GM12878 (cell line): Measurements from ENCODE around the gene SLITRK3. TPM values are rescaled to one million over a fixed set of nuclear protein-coding genes. Genes with fewer than 3 reads are reported as not detected.
A peak's percentile ranks its signal among the peaks of the same experiment; 100 is the strongest.

Experiments
- ATAC-seq: fragments of 200-7000 bp; cut with Tn5 transposase; 3 replicates; pipeline ENCODE4 v1.9.1; 2020; ENCODE audit warnings: mild to moderate bottlenecking, moderate library complexity
- BruUV-seq: library from RNA; stranded (reverse); fragments of 400-500 nt; replicated peaks from 2 replicates; lab custom pipeline; 2021; lab: Mats Ljungman, UMichigan
- CTCF ChIA-PET: fragments of 300-600 bp; sonication (Branson Sonifier 250); formaldehyde crosslinking; extraction: SDS; loops from one replicate; lab custom pipeline; 2021; ENCODE audit warnings: inconsistent platforms; lab: Yijun Ruan, JAX
- POLR2A ChIA-PET: fragments of 350-600 bp; formaldehyde crosslinking; extraction: SDS; loops from one replicate; lab custom pipeline; 2021; ENCODE audit warnings: inconsistent platforms; lab: Charles Lee
- RAD21 ChIA-PET: fragments of 300-600 bp; sonication (Branson Sonifier 250); formaldehyde crosslinking; loops from one replicate; lab custom pipeline; 2023; ENCODE audit warnings: antibody characterized with exemption; ENCODE audit not compliant: unreplicated experiment; lab: Charles Lee
- SMC1A ChIA-PET: fragments of 300-600 bp; sonication (Branson Sonifier 250); formaldehyde crosslinking; loops from one replicate; lab custom pipeline; 2023; ENCODE audit not compliant: unreplicated experiment, uncharacterized antibody; lab: Charles Lee
- DNase-seq: peaks from one replicate; pipeline ENCODE4 v3.0.0-alpha.2; 2011; ENCODE audit warnings: low read depth, low spot score
- FAIRE-seq: peaks from 3 replicates; lab custom pipeline; 2011; peaks lifted over from hg19 to GRCh38; lab: Jason Lieb, UNC
- H2AFZ ChIP-seq: 2 replicates; pipeline ENCODE4 v1.6.0; 2011; ENCODE audit warnings: low read depth, low read length, control low read depth; ENCODE audit not compliant: control insufficient read depth
- H3K27ac ChIP-seq: 2 replicates; pipeline ENCODE4 v1.5.1; 2011; ENCODE audit warnings: control low read depth; ENCODE audit not compliant: control insufficient read depth, insufficient read depth
- H3K27me3 ChIP-seq, 2 experiments: replicated peaks in 1 of 2; 2 replicates each; pipeline versions ENCODE4 v1.6.0 to v1.6.1; 2011; ENCODE audit warnings: low read length in 1 of 2; ENCODE audit not compliant: control insufficient read depth in 2 of 2, insufficient read depth in 2 of 2
- H3K36me3 ChIP-seq, 2 experiments: 2 replicates each; pipeline ENCODE4 v1.5.1; 2011; ENCODE audit warnings: low read length in 1 of 2; ENCODE audit not compliant: control insufficient read depth in 2 of 2, insufficient read depth in 2 of 2
- H3K4me1 ChIP-seq: 2 replicates; pipeline ENCODE4 v1.6.1; 2011; ENCODE audit warnings: mild to moderate bottlenecking, low read length, moderate library complexity, mixed read lengths; ENCODE audit not compliant: control insufficient read depth, insufficient read depth
- H3K4me2 ChIP-seq: 2 replicates; pipeline ENCODE4 v1.6.0; 2011; ENCODE audit warnings: control low read depth; ENCODE audit not compliant: control insufficient read depth, insufficient read depth
- H3K4me3 ChIP-seq: fragments of 200-600 bp; sonication (generic); 2 replicates; pipeline ENCODE4 v1.5.1; 2016
- H3K79me2 ChIP-seq: 2 replicates; pipeline ENCODE4 v1.6.0; 2011; ENCODE audit warnings: low read length; ENCODE audit not compliant: control insufficient read depth, insufficient read depth
- H3K9ac ChIP-seq: 2 replicates; pipeline ENCODE4 v1.8.0; 2011; ENCODE audit warnings: low read length, control low read depth, mixed read lengths; ENCODE audit not compliant: control insufficient read depth, insufficient read depth
- H3K9me3 ChIP-seq: replicated peaks from 3 replicates; pipeline ENCODE4 v1.5.1; 2011; ENCODE audit warnings: mild to moderate bottlenecking, low read length; ENCODE audit not compliant: control insufficient read depth, insufficient read depth
- H4K20me1 ChIP-seq: 2 replicates; pipeline ENCODE4 v1.6.0; 2011; ENCODE audit not compliant: control insufficient read depth, insufficient read depth
- BMI1 ChIP-seq: fragments of 450-650 bp; IDR thresholded peaks from 2 replicates; pipeline ENCODE4 v1.6.1; 2016; ENCODE audit warnings: mild to moderate bottlenecking, moderate library complexity, borderline replicate concordance
- CREM ChIP-seq: IDR thresholded peaks from 2 replicates; pipeline ENCODE4 v1.6.1; 2014; ENCODE audit warnings: antibody characterized with exemption, low read depth
- DPF2 ChIP-seq: fragments of 450-650 bp; IDR thresholded peaks from 2 replicates; pipeline ENCODE4 v1.6.1; 2017; ENCODE audit warnings: mild to moderate bottlenecking
- ELK1 ChIP-seq: IDR thresholded peaks from 2 replicates; pipeline ENCODE4 v1.6.1; 2012; ENCODE audit warnings: low read depth, low read length, improper control_type of control experiment
- EP300 ChIP-seq, 2 experiments: fragments of 150-350 bp in 1 of 2; IDR thresholded peaks; 2 replicates each; pipeline ENCODE4 v1.6.1; 2011 to 2012; ENCODE audit warnings: low read depth in 2 of 2, low read length in 2 of 2, borderline replicate concordance in 1 of 2, improper control_type of control experiment in 1 of 2, inconsistent platforms in 1 of 2; ENCODE audit not compliant: control insufficient read depth in 1 of 2
- GABPA ChIP-seq: IDR thresholded peaks from 2 replicates; pipeline ENCODE4 v1.6.1; 2014; ENCODE audit warnings: antibody characterized with exemption, low read depth, mild to moderate bottlenecking, inconsistent platforms
- HCFC1 ChIP-seq: fragments of 150-350 bp; IDR thresholded peaks from 2 replicates; pipeline ENCODE4 v1.6.1; 2014; ENCODE audit warnings: low read length
- HDGF ChIP-seq: fragments of 450-650 bp; IDR thresholded peaks from 2 replicates; pipeline ENCODE4 v1.6.1; 2016; ENCODE audit warnings: antibody characterized with exemption
- JUNB ChIP-seq: IDR thresholded peaks from 2 replicates; pipeline ENCODE4 v1.6.1; 2016; ENCODE audit warnings: antibody characterized with exemption, mild to moderate bottlenecking
- KAT2A ChIP-seq: conservative IDR thresholded peaks from 2 replicates; pipeline ENCODE4 v1.6.1; 2011; ENCODE audit warnings: low read depth, low read length; ENCODE audit not compliant: control insufficient read depth
- MEF2A ChIP-seq: IDR thresholded peaks from 2 replicates; pipeline ENCODE4 v1.6.1; 2011; ENCODE audit warnings: low read depth, mild to moderate bottlenecking, low read length, moderate library complexity; ENCODE audit not compliant: insufficient read depth
- NFYA ChIP-seq: IDR thresholded peaks from 2 replicates; pipeline ENCODE4 v1.6.1; 2011; ENCODE audit warnings: low read depth, mild to moderate bottlenecking, low read length, improper control_type of control experiment, borderline replicate concordance
- NRF1 ChIP-seq: conservative IDR thresholded peaks from 2 replicates; pipeline ENCODE4 v1.6.1; 2011; ENCODE audit warnings: mild to moderate bottlenecking, low read depth, low read length, improper control_type of control experiment
- POU2F2 ChIP-seq: IDR thresholded peaks from 3 replicates; pipeline ENCODE4 v1.6.1; 2011; ENCODE audit warnings: low read depth, mild to moderate bottlenecking, low read length, borderline replicate concordance
- RUNX3 ChIP-seq: IDR thresholded peaks from 2 replicates; pipeline ENCODE4 v1.6.1; 2012; ENCODE audit warnings: low read length, inconsistent platforms
- SMAD1 ChIP-seq: fragments of 450-650 bp; IDR thresholded peaks from 2 replicates; pipeline ENCODE4 v1.6.1; 2018; ENCODE audit warnings: mild to moderate bottlenecking, low read depth; ENCODE audit not compliant: partially characterized antibody
- SMC3 ChIP-seq: IDR thresholded peaks from 2 replicates; pipeline ENCODE4 v1.6.1; 2011; ENCODE audit warnings: low read length, improper control_type of control experiment, borderline replicate concordance
- YY1 ChIP-seq: IDR thresholded peaks from 2 replicates; pipeline ENCODE4 v1.6.1; 2011; ENCODE audit warnings: low read depth, mild to moderate bottlenecking, low read length
- ZNF207 ChIP-seq: fragments of 450-650 bp; IDR thresholded peaks from 2 replicates; pipeline ENCODE4 v1.6.1; 2014; ENCODE audit warnings: antibody characterized with exemption, mild to moderate bottlenecking, borderline replicate concordance
- ZNF384 ChIP-seq: IDR thresholded peaks from 2 replicates; pipeline ENCODE4 v1.6.1; 2012; ENCODE audit warnings: low read depth, mild to moderate bottlenecking, low read length, improper control_type of control experiment, borderline replicate concordance
- ZNF622 ChIP-seq: fragments of 450-650 bp; IDR thresholded peaks from 2 replicates; pipeline ENCODE4 v1.6.1; 2017; ENCODE audit warnings: mild to moderate bottlenecking, inconsistent platforms
- whole genome bisulfite sequencing: methylation state at CpG from one replicate; pipeline ENCODE4 v1.1.6; 2016; ENCODE audit warnings: low lambda C conversion rate; ENCODE audit not compliant: insufficient replicate concordance, insufficient coverage; ENCODE audit errors: missing lambda C conversion rate; 5-methylcytosine and 5-hydroxymethylcytosine counted together
- in situ Hi-C: fragments of 300-500 bp; cut with MboI; formaldehyde crosslinking; loops from 9 replicates; pipeline ENCODE4 v1.14.3; 2018; ENCODE audit warnings: mixed read lengths
- intact Hi-C: fragments of 100-400 bp; cut with micrococcal nuclease; formaldehyde crosslinking; loops from one replicate; pipeline ENCODE4 v1.14.2; 2022; ENCODE audit not compliant: unreplicated experiment
- polyA plus RNA-seq, 11 experiments: library from polyadenylated mRNA; depleted of rRNA in 4 of 11; unstranded in 6 of 11; stranded (reverse) in 5 of 11; fragments of >200 nt; fragmentation: Nextera tagmentation in 4 of 11; fragmentation: Illumina TruSeq in 1 of 11; extraction: Ambion mirVana in 4 of 11; extraction: Trizol in 1 of 11; gene quantifications; 1 replicate in 1 of 11; 2 replicates in 10 of 11; pipeline versions ENCODE4 v1.2.1 to v1.2.3, GENCODE V29; 2011 to 2016; ENCODE audit warnings: inconsistent platforms in 2 of 11, missing spikeins in 2 of 11, low read depth in 1 of 11
- total RNA-seq, 4 experiments: library from RNA; depleted of rRNA in 3 of 4; stranded (reverse); fragments of >200 nt in 3 of 4; fragmentation: Illumina TruSeq in 1 of 4; extraction: Trizol in 1 of 4; gene quantifications; 2 replicates each; pipeline versions ENCODE4 v1.2.1 to v1.2.3, GENCODE V29; 2013 to 2021

The SLITRK3 gene
- total and polyA plus RNA-seq, 10 of the 15 experiments (the other 5 are each of a cell fraction or from before 2014, with no cell fraction given): 0.03 TPM; not detected in 9

- no peak for TF ChIP-seq ELK1
- peak; percentile 61 for TF ChIP-seq YY1
Observed at GRCh38 chr3:165206454-165207266, 10.5 kb upstream of the SLITRK3 start (continued).

GRCh38 chr3:165204445-165204844 is 8.3 kb upstream of the SLITRK3 start:
- FAIRE-seq (no peak), DNase-seq (no peak), ATAC-seq (no peak)
- Histone ChIP-seq H4K20me1 (no peaks in the 10 kb centered on the region), H3K79me2 (no peaks in the 10 kb centered on the region), H3K27me3 (no peaks in the 10 kb centered on the region), H3K4me1 (no peaks in the 10 kb centered on the region), H3K4me2 (no peak overlapping the region), H3K4me3 (no peak overlapping the region), H3K27ac (no peak overlapping the region), H3K9me3 (no peaks in the 10 kb centered on the region), H3K36me3 (no peaks in the 10 kb centered on the region), H3K9ac (no peak overlapping the region), H2AFZ (no peak overlapping the region)
- SMC1A ChIA-PET: no interaction called here
- WGBS: 22% methylated on average over 1 of the region's 1 CpG
- TF ChIP-seq MEF2A (no peak), EP300 (IDR thresholded peaks at IDR 0.05; ENCODE audit: borderline replicate concordance in 1 of 2, control insufficient read depth in 1 of 2, low read depth in 2 of 2, low read length in 2 of 2) (no peak), SMAD1 (no peak), BMI1 (no peak), ZNF622 (no peak), POU2F2 (no peak), ZNF207 (no peak), SMC3 (no peak), HDGF (no peak), NRF1 (no peak), DPF2 (no peak), ZNF384 (no peak), JUNB (no peak), HCFC1 (no peak), RUNX3 (no peak), GABPA (no peak), CREM (no peak), KAT2A (no peak), NFYA (no peak)
- in situ Hi-C loops: no loop called here
- CTCF ChIA-PET: no interaction called here
- POLR2A ChIA-PET: no interaction called here
- intact Hi-C loops: no loop called here
- no TSS peak for BruUV-seq
- RAD21 ChIA-PET: interaction anchor here (1.1 kb wide), 1 partner anchor 9 kb away, joined by 3 read pairs; no protein-coding TSS in a partner anchor
